HUES64 (cell line): ENCODE measurements around the gene GPC6.

Source experiments
- H3K27ac ChIP-seq: 2 replicates; pipeline ENCODE4 v1.7.0; 2013; ENCODE audit warnings: low read depth, low read length, inconsistent platforms
- H3K27me3 ChIP-seq: 2 replicates; pipeline ENCODE4 v1.6.1; 2013; ENCODE audit warnings: mild to moderate bottlenecking, low read length; ENCODE audit not compliant: insufficient read depth
- H3K36me3 ChIP-seq: 2 replicates; pipeline ENCODE4 v1.6.1; 2013; ENCODE audit warnings: mild to moderate bottlenecking, low read length; ENCODE audit not compliant: insufficient read depth
- H3K4me1 ChIP-seq: 2 replicates; pipeline ENCODE4 v1.6.1; 2013; ENCODE audit warnings: mild to moderate bottlenecking, low read length, moderate library complexity; ENCODE audit not compliant: insufficient read depth
- H3K4me3 ChIP-seq: 2 replicates; pipeline ENCODE4 v1.5.1; 2013; ENCODE audit warnings: mild to moderate bottlenecking, low read length, moderate library complexity
- H3K9ac ChIP-seq: 2 replicates; pipeline ENCODE4 v1.6.1; 2013; ENCODE audit warnings: mild to moderate bottlenecking, low read depth, low read length
- H3K9me3 ChIP-seq: 2 replicates; pipeline ENCODE4 v1.6.1; 2013; ENCODE audit warnings: low read depth, low read length; ENCODE audit not compliant: insufficient read depth
- WGBS: fragments of 150-250, 120-280 bp; methylation state at CpG from one replicate; pipeline ENCODE4 v1.1.7; 2013; ENCODE audit warnings: missing lambda C conversion rate; 5-methylcytosine and 5-hydroxymethylcytosine counted together

Gene GPC6

DNA sequence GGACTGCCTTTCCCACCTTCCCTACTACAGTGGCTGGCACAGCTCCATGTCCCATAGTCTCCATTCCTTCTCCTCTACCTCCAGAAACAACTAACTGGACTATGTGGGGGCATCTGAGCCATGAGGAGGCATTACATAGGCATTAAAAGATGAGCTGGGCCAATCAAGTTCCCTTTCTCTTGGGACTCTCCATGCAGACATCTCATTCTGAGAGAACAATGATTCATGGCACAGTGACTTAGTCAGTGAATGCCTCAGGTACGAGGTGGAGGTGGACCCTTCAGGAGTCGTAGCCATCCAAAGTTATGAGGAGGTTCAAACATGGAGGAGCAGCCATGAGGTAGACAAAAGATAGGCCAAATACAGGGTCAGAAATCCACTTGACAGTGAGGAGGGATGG lies 70.0 kb downstream of the GPC6 start:
- WGBS, result 91% methylated on average over 2 of the region's 2 CpGs
- H3K27me3 ChIP-seq, result no peaks in the 10 kb centered on the region
- H3K27ac ChIP-seq, result no peak overlapping the region
- no peak overlapping the region for H3K4me3 ChIP-seq
- no peak overlapping the region for H3K9ac ChIP-seq
- H3K4me1 ChIP-seq, result peaks cover 21% of the 10 kb centered on the region
- H3K36me3 ChIP-seq, result no peaks in the 10 kb centered on the region
- H3K9me3 ChIP-seq, result no peaks in the 10 kb centered on the region

DNA sequence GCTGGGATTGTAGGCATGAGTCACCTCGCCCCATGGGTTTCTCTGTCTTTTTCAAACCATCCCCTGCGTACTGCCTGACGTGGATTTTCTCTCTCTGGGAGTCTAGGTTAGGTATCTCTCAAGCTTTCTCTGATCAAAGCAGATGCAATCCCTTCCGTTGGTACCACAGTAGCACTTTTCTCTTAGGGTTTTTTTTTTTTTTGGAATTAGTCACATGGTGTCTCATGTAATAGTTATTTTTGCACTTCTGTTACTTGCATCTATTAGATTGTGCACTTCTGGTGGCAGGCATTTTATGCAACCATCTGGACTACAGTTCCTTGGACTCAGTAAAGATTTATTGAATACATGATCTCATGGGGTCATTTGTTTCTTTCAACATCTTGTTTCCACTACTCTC lies 72.1 kb downstream of the GPC6 start:
- WGBS, result 96% methylated on average over 4 of the region's 4 CpGs
- Histone ChIP-seq H3K27me3 (no peaks in the 10 kb centered on the region), H3K4me1 (peaks cover 14% of the 10 kb centered on the region), H3K27ac (no peak overlapping the region), H3K9ac (no peak overlapping the region), H3K4me3 (no peak overlapping the region), H3K9me3 (no peaks in the 10 kb centered on the region), H3K36me3 (no peaks in the 10 kb centered on the region)

DNA sequence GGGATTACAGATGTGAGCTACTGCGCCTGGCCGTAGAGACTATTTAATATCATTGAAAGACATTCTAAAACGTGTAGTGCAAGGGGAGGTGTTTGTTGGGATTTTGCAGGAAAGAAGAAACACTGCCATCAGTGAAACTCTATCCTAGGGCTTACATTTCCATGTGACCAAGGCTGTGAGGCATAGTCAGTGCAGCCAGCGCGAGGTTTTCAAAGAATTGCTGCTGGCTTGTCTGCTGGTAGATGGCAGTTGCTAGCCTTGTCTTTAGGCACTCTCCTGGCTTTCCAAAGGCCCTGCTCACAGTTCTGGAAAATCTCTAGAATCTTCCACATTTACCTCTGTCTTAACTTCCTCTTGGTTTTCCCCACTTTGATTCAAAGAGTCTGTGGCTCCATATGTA lies 77.5 kb downstream of the GPC6 start:
- Histone ChIP-seq H3K36me3 (no peaks in the 10 kb centered on the region), H3K4me3 (no peak overlapping the region), H3K4me1 (peaks cover 15% of the 10 kb centered on the region), H3K9ac (no peak overlapping the region), H3K27ac (no peak overlapping the region), H3K9me3 (no peaks in the 10 kb centered on the region), H3K27me3 (no peaks in the 10 kb centered on the region)
- WGBS, result 90% methylated on average over 5 of the region's 5 CpGs

DNA sequence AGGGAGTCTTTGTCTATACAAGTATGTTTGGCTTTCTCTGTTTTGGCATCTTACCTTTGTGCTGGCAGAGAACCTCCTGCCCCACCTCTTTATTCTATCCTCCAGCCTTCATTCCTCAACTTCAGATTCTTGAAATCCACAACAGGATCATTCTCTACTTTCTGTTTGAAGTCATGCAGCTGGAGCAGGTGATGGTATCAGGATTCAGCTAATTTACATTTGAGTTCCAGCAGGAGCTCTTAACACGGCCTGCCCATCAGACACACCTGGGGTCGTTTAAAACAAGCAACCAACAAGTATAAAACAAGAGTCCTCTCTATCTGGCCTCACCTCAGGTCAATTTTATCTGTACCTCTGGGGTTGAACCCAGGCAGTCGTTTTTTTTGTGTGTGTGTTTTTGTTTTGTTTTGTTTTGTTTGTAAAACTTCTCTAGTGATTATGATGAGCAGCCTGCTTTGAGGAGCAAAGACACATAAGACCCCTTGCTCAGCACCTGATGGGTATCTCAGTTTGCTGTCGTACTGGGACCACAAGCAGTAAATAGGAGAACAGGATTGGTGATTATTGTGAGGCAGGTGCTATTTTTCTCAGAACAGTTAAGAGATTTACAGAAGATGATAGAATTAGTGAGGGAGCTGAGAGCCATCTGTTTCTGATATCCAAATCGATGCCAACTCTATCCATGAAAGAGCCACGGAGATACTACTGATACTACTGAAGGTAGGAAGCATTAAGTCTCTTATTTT lies 78.4 kb downstream of the GPC6 start:
- Histone ChIP-seq H3K4me3 (no peak overlapping the region), H3K9me3 (no peaks in the 10 kb centered on the region), H3K4me1 (peaks cover 22% of the 10 kb centered on the region), H3K27ac (no peak overlapping the region), H3K36me3 (no peaks in the 10 kb centered on the region), H3K27me3 (no peaks in the 10 kb centered on the region), H3K9ac (no peak overlapping the region)
- WGBS, result 63% methylated on average over 5 of the region's 6 CpGs

DNA sequence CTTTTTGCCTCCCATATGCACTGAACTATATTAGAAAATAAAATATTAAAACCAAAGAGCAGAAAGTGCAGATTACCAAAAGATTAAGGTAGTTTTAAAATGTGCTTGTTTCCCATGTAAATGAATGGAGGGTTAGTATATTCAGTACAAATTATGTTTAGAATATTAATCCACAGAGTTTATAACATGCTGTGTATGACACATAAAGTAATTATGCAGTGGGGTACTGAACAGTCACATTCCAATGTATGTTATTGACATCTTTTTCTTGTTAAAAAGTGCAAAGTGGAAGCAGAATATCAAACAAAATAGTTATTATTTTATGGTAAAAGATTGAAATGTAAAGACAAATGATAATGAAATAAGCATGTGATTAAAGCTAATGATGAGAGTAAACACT lies 79.3 kb downstream of the GPC6 start:
- Histone ChIP-seq H3K9ac (no peak overlapping the region), H3K27me3 (no peaks in the 10 kb centered on the region), H3K27ac (no peak overlapping the region), H3K9me3 (no peaks in the 10 kb centered on the region), H3K4me1 (peaks cover 23% of the 10 kb centered on the region), H3K36me3 (no peaks in the 10 kb centered on the region), H3K4me3 (no peak overlapping the region)

DNA sequence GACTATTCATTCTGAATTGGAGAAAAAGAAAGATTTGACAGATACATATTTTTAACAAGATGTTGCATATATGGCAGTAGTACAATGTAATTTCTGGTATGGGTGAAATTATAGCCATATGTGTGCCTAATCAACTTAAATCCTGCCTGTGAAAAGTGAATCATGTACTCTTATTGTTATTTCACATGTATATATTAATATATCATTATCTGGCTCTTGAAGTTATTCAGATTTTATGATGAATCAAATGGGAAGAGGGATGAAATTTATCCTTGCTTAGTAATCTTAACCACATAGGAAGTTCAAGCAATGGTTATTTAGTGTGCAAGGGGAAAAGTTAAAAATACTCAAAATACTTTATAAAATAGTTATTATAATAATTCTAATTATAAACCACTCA lies 80.5 kb downstream of the GPC6 start:
- Histone ChIP-seq H3K4me1 (peaks cover 23% of the 10 kb centered on the region), H3K36me3 (no peaks in the 10 kb centered on the region), H3K4me3 (no peak overlapping the region), H3K9ac (no peak overlapping the region), H3K9me3 (no peaks in the 10 kb centered on the region), H3K27me3 (no peaks in the 10 kb centered on the region), H3K27ac (no peak overlapping the region)

DNA sequence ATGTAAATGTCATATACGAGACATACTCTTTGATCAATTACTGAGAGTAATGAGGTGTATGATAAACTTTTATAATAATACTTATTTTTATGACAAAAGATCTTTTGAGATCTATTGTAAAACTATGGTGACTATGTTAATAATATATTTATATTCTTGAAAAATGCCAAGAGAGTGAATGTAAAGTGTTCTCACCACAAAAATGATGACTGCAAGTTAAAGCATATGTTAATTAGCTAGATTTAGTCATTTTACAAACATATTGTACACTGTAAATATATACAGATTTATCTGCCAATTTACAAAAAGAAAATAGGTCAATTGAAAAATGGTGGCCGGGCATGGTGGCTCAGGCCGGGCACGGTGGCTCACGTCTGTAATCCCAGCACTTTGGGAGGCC lies 81.0 kb downstream of the GPC6 start:
- Histone ChIP-seq H3K9ac (no peak overlapping the region), H3K36me3 (no peaks in the 10 kb centered on the region), H3K9me3 (no peaks in the 10 kb centered on the region), H3K4me1 (peaks cover 23% of the 10 kb centered on the region), H3K27ac (no peak overlapping the region), H3K4me3 (no peak overlapping the region), H3K27me3 (no peaks in the 10 kb centered on the region)
- WGBS, result 97% methylated on average over 4 of the region's 5 CpGs

DNA sequence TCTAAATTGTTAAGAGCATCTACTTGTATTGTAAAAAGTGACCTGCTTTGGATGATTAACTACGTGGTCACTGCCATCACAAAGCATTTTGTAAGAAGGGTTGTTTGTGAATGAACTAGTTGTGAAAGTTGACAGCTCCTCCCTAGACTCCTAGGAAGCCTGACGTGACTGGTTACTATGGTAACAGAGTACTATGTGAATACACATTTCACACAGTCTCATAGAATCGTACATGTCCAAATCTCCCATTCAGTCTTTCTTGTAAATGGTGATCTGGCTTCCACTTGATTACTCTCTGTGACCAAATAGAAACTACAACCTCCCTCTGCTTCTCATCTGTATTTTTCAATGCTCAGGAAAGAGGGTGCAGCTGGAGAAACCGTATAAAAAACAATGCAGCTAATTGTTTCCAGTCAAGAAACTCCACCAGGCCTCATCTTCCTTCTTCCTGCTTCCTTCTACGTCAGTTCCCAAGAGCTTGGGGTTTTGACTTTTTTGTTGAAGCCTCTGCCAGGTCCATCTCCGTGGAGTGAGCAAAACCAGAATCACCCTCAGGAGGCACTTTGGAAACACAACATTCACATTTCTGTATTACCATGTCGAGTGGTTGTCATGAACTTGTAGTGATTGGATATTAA lies 83.4 kb downstream of the GPC6 start:
- H3K4me1 ChIP-seq, result peaks cover 15% of the 10 kb centered on the region
- H3K27ac ChIP-seq, result no peak overlapping the region
- WGBS, result 77% methylated on average over 6 of the region's 7 CpGs
- H3K4me3 ChIP-seq, result no peak overlapping the region
- H3K9ac ChIP-seq, result no peak overlapping the region
- H3K36me3 ChIP-seq, result no peaks in the 10 kb centered on the region
- no peaks in the 10 kb centered on the region for H3K27me3 ChIP-seq
- H3K9me3 ChIP-seq, result no peaks in the 10 kb centered on the region

DNA sequence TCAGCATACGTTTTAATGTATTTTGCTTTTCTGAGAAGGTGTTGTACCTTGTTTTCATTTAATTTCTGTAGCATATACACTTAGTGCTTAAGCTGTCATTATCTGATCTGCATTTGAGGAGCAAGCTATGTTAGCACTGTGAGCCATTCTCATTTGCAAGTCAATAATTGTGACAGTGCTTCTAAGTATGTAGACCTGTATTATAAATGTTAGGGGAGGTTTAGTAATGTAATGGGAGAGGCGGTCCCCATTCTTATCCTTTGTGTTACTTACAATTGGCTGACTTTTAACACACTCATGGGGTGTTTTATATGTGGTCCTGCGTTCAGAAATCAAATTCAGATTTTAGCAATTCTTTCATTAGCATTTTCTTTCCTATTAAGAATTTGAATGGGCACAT lies 90.2 kb downstream of the GPC6 start:
- H3K27me3 ChIP-seq, result no peaks in the 10 kb centered on the region
- H3K9me3 ChIP-seq, result no peaks in the 10 kb centered on the region
- 32% methylated on average over 3 of the region's 3 CpGs for WGBS
- no peak overlapping the region; the same call in 1 of the 2 replicates for H3K27ac ChIP-seq
- no peak overlapping the region for H3K4me3 ChIP-seq
- peaks cover 48% of the 10 kb centered on the region for H3K4me1 ChIP-seq
- no peak overlapping the region for H3K9ac ChIP-seq
- H3K36me3 ChIP-seq, result no peaks in the 10 kb centered on the region

DNA sequence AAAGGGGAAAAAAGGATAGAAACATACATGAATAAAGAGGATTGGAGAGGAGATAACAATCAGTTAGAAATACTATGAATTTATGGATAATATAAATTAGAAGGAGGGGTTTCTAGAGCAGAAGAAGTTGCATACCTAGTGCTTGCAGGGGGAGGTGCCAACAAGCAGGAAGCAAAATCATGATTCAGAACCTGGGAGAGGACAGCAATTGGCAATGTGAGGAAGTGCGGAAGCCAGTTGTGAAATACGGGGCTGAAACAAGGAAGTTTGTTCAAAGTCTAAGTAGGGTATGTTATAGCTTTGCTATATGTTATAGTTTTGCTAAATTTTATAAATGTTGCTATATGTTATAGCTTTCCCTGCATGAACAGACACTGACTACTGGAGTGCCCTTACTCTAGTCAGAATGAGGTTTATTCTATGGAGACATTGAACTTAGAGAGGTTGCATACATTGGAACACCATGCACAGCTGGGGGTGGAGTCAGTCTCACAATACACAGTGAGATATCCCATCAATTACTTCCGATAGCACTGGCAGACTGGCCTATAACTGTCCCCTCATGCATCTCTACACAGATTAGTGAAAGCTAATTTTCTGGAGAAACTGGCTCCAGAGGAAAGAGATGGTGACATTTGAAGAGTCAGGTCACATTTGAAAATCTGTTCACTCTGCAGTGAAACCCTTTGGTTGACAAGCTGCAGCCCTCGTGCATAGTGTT lies 92.1 kb downstream of the GPC6 start:
- H3K4me3 ChIP-seq, result no peak overlapping the region
- 85% methylated on average over 4 of the region's 4 CpGs for WGBS
- H3K27me3 ChIP-seq, result no peaks in the 10 kb centered on the region
- H3K36me3 ChIP-seq, result no peaks in the 10 kb centered on the region
- no peaks in the 10 kb centered on the region for H3K9me3 ChIP-seq
- H3K27ac ChIP-seq, result no peak overlapping the region
- no peak overlapping the region for H3K9ac ChIP-seq
- H3K4me1 ChIP-seq, result peaks cover 48% of the 10 kb centered on the region

DNA sequence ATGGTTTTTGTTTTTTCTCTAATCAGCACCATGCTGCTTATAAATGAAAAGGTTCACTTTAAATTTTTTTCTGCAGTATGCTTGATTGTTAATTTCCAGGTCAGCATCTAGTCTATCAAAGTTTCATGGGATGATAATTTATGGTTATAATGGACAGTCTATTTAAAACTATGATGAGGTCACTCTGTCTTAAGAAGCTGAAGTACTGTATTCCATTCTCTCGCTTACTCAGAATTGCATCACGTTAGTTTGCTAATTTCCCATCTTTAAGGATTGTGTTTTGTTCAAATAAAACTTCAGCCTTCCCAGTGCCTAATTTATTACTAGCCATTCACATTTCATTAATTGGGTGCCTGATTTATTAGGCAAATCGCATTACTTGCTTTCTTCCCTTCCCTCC lies 94.3 kb downstream of the GPC6 start:
- Histone ChIP-seq H3K27ac (no peak overlapping the region), H3K9ac (no peak overlapping the region), H3K4me3 (no peak overlapping the region), H3K27me3 (no peaks in the 10 kb centered on the region), H3K36me3 (no peaks in the 10 kb centered on the region), H3K4me1 (peaks cover 46% of the 10 kb centered on the region), H3K9me3 (no peaks in the 10 kb centered on the region)
- 85% methylated on average over 3 of the region's 3 CpGs for WGBS
